Thyroid gland (tissue), 4 donors: Measurements from ENCODE around the gene JDP2.

Source experiments
- CTCF ChIP-seq, 6 experiments: fragments of 200-600 bp in 3 of 6; fragments of 450-650 bp in 3 of 6; sonication (generic) in 3 of 6; IDR thresholded peaks; one replicate each; pipeline ENCODE4 v1.5.1; 2016 to 2019; ENCODE audit warnings: antibody characterized with exemption in 6 of 6, mild to moderate bottlenecking in 2 of 6, inconsistent platforms in 1 of 6, moderate library complexity in 1 of 6
- POLR2A ChIP-seq, 2 donors: fragments of 450-650 bp; IDR thresholded peaks; one replicate each; pipeline ENCODE4 v1.6.1; 2017; ENCODE audit warnings: antibody characterized with exemption in 2 of 2, mild to moderate bottlenecking in 2 of 2, moderate library complexity in 1 of 2

GRCh38 chr14:75449036-75449435, 21.2 kb downstream of the JDP2 start:
- TF ChIP-seq POLR2A (IDR thresholded peaks at IDR 0.05): no peak
- no peak for TF ChIP-seq CTCF (IDR thresholded peaks at IDR 0.05)
